Stimulated activated CD4-positive, alpha-beta T cell treated with anti-CD3 and anti-CD28 coated beads, Interleukin-4, amount 100 ng/mL, for 48 hours (primary cell): ENCODE measurements around the gene PLAC8.
"Not testable (repeated sequence)": the region's sequence is repeated elsewhere in the genome, so short reads cannot be mapped to it uniquely, and the experiment has no call there.

Source experiments
- DNase-seq, 2 donors: peaks; one replicate each; pipeline ENCODE4 v3.0.0-alpha.2; 2020; ENCODE audit warnings: low read depth in 2 of 2

Gene PLAC8

DNA sequence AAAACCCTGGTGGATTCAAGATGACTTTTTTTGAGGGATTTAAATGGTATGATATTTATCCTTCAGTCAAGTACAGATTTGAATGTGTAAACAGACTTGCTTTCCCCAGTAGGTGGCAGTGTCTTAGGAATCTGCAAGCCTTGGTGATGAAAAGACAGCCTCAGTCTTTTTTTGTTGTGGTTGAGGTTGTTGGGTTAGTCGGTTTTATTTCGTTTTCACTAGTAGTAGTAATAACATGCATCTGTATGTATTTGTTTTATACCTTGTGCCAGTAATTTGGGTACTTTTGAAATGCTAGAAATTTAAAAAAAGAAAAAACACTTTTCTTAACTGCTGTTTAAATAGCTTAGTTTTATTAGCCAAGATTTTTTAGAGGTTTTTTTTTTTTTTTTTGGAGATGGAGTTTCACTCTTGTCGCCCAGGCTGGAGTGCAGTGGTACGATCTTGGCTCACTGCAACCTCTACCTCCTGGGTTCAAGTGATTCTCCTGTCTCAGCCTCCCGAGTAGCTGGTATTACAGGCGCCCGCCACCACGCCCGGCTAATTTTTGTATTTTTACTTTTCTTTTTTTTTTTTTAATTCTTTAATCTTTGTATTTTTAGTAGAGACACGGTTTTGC, 40.3 kb downstream of the PLAC8 start:
- peak in 1 of 2 donors; percentile 34 for DNase-seq

DNA sequence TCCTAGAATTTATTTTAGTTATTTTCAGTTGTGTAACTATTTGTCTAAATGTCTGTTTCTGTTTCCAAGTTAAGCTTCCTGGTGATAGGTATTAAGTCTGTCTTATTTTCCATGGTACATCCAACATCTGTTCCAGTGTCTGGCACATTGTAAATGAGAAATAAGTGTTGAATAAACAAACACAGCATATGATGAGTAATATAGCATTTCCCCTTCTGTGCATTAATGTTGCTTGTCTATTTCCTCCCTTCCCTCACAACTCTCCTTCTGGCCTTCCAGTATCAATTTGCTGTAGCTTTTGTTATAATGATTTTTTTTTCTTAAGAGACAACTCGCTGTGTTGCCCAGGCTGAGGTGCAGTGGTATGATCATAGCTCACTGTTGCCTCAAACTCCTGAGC, 43.4 kb downstream of the PLAC8 start:
- DNase-seq = no peak

DNA sequence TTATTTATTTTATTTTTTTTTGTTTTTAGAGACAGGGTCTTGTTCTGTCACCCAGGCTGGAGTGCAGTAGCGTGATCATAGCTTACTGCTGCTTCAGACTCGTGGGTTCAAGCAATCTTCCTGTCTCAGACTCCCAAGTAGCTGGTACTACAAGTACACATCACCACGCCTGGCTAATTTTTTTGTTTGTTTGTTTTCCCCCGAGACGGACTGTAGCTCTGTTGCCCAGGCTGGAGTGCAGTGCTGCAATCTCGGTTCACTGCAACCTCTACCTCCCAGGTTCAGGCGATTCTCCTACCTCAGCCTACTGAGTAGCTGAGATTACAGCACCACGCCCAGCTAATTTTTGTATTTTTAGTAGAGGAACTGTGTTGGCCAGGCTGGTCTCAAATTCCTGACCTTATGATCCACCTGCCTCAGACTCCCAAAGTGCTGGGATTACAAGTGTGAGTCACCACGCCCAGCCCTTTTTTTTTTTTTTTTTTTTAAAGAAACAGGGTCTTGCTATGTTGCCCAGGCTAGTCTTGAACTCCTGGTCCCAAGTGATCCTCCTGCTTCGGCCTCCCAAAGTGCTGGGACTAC, 47.4 kb downstream of the PLAC8 start:
- DNase-seq = no peak

DNA sequence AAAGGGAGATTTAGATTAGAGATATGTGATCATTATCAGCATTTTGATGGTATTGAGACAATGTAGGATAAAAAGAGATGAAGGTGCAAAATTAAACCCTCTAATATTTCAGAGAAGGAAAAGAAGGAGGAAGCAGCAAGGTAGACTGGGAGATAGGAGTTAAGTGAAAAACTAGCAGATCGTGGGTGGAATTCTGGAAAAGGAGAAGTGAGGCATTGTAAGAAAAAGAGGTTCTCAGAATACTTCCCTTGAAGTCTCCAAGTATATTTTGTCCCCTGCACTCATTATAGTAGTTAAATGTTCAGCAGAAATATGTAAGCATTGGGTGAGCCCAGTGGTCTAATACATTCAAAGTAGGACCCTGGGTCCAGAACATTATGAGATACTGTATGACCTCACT, 49.3 kb downstream of the PLAC8 start:
- no peak for DNase-seq

DNA sequence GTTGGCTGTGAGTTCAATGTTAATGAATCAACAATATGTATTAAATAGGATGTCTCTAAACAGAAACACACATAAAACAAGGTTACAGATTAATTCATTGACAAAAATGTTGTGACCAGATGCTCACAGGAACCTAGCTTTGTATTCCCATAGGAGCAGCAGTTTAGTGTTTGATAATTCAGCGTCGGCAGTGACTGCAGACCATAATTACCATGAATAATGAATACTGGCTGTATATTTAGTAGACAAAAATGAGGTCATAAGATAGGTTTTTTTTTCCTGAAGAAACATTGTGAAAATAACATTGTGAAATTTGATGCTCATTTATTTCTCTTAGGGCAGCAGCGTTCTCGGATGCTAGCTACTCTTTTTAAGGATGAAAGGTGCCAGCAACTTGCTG, 51.8 kb downstream of the PLAC8 start:
- no peak for DNase-seq

DNA sequence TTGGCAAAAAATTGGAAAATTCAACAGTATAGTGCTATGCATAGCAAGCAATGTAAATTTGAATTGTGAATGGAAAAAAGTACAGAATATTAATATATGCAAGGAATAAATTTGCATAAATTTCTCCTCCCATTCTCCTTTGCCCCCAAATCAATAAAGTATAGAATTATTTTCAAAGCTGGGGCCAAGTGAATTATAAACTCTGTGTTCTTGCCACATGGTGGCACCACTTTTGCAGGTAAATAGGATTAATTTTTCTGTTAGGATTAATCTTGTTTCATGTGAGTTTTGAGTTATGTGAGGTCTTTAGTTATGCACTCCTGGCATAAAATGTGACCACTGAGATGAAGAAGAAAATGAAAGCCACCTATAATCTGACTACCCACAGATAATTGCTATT, 59.6 kb downstream of the PLAC8 start:
- no peak for DNase-seq

DNA sequence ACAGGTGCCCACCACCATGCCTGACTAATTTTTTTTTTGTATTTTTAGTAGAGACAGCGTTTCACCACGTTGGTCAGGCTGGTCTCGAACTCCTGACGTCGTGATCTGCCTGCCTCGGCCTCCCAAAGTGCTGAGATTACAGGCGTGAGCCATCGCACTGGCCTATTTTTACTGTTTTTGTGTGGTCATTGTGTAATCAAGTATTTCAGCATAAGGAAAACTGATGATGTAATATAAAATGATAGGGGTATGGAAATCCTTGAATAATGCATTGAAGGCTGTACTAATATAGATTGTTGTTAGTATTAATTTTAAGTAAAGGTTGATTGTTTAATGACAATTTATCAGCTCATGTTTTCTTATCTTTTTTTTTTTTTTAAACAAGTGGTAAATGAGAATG, 65.7 kb downstream of the PLAC8 start:
- not testable (repeated sequence) for DNase-seq

DNA sequence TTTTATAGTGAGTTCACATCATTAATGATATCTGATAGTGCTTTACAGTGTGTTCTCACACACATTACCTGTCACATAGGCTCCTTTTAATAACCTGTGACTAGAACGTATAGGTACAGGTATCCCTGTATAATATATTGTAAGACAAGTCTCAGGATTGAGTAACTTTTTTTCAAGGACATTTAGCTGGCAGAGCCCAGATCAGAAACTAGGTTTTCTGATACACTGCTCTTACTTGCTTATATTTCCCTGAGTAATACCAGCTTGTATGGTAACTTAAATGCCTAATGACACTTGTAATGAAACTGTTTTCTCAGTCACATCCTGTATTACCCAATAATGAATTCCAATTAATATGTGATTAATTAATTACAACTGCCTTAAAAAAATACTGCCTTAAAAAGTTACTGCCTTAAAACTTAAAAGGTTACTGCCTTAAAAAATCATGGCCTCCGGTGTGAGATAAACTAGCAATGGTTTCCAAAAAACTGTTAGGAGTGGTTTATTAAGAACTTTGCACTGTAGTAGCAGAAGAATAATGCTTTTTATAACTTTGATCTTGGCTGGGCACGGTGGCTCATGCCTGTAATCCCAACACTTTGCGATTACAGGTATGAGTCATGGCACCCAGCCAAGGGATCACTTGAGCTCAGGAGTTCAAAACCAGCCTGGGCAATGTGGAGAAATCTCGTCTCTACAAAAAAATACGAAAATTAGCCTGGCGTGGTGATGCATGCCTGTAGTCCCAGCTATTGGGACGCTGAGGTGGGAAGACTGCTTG, 67.6 kb downstream of the PLAC8 start:
- DNase-seq = no peak

DNA sequence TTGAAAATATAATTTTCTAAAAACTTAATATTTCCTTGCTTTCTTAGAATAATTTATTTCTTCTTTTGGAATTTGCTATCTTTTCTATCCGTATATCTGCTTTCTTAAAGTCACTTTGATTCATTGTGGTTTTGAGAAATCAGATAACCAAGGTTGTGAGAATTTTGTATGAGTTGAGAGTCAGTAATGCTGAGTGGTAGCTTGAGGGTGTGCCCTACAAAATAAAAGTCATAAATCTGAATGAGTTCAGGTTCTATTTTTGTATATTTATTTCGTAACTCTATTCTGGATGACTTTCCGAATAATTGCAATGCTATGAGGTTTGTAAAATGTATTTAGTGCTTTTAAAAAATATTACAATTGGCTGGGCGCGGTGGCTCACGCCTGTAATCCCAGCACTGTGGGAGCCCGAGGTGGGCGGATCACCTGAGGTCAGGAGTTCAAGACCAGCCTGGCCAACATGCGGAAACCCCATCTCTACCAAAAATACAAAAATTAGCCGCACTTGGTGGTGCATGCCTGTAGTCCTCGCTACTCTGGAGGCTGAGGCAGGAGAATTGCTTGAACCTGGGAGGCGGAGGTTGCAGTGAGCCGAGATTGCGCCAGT, 70.6 kb downstream of the PLAC8 start:
- no peak for DNase-seq

DNA sequence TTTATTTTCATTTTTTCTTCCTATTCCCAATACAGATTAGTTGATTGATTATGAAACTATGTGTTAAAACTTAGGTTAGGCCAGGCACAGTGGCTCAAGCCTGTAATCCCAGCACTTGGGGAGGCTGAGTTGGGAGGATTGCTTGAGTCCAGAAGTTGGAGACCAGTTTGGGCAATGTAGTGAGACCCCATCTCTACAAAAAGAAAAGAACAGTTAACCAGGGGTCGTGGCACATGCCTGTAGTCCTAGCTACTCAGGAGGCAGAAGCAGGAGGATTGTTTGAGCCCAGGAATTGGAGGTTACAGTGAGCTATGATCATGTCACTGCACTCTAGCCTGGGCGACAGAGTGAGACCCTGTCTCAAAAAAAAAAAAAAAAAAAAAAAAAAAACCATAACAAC, 71.4 kb downstream of the PLAC8 start:
- not testable (repeated sequence) for DNase-seq

DNA sequence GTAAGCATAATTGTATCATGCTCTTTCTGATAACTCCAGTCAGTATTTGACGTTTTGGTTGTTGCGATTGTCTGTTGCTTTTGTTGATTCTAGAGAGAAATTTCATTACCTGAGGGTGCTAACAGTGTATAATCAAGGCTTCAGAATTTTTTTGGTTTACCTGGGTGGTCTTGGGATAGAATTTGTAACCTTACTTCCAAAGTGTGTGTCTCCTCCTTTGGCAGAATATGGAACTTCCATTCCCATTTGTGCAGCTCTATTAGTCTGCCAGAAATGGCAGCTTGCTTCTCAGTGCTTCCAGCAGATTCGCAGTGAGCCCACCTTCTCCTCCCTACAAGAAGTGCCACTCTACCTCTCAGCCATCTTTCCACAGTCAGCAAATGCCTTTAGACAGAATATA, 74.3 kb downstream of the PLAC8 start:
- no peak for DNase-seq
